GM12878 (cell line): ENCODE data around the gene MYH10. TPM values are rescaled to one million over a fixed set of nuclear protein-coding genes. Genes with fewer than 3 reads are reported as not detected.

Source experiments
- ATAC-seq: fragments of 200-7000 bp; cut with Tn5 transposase; 3 replicates; pipeline ENCODE4 v1.9.1; 2020; ENCODE audit warnings: mild to moderate bottlenecking, moderate library complexity
- BruUV-seq: library from RNA; stranded (reverse); fragments of 400-500 nt; replicated peaks from 2 replicates; lab custom pipeline; 2021; lab: Mats Ljungman, UMichigan
- CTCF ChIA-PET: fragments of 300-600 bp; sonication (Branson Sonifier 250); formaldehyde crosslinking; extraction: SDS; loops from one replicate; lab custom pipeline; 2021; ENCODE audit warnings: inconsistent platforms; lab: Yijun Ruan, JAX
- POLR2A ChIA-PET: fragments of 350-600 bp; formaldehyde crosslinking; extraction: SDS; loops from one replicate; lab custom pipeline; 2021; ENCODE audit warnings: inconsistent platforms; lab: Charles Lee
- RAD21 ChIA-PET: fragments of 300-600 bp; sonication (Branson Sonifier 250); formaldehyde crosslinking; loops from one replicate; lab custom pipeline; 2023; ENCODE audit warnings: antibody characterized with exemption; ENCODE audit not compliant: unreplicated experiment; lab: Charles Lee
- SMC1A ChIA-PET: fragments of 300-600 bp; sonication (Branson Sonifier 250); formaldehyde crosslinking; loops from one replicate; lab custom pipeline; 2023; ENCODE audit not compliant: unreplicated experiment, uncharacterized antibody; lab: Charles Lee
- DNase-seq: peaks from one replicate; pipeline ENCODE4 v3.0.0-alpha.2; 2011; ENCODE audit warnings: low read depth, low spot score
- FAIRE-seq: peaks from 3 replicates; lab custom pipeline; 2011; peaks lifted over from hg19 to GRCh38; lab: Jason Lieb, UNC
- H2AFZ ChIP-seq: 2 replicates; pipeline ENCODE4 v1.6.0; 2011; ENCODE audit warnings: low read depth, low read length, control low read depth; ENCODE audit not compliant: control insufficient read depth
- H3K27ac ChIP-seq: 2 replicates; pipeline ENCODE4 v1.5.1; 2011; ENCODE audit warnings: control low read depth; ENCODE audit not compliant: control insufficient read depth, insufficient read depth
- H3K27me3 ChIP-seq, 2 experiments: replicated peaks in 1 of 2; 2 replicates each; pipeline versions ENCODE4 v1.6.0 to v1.6.1; 2011; ENCODE audit warnings: low read length in 1 of 2; ENCODE audit not compliant: control insufficient read depth in 2 of 2, insufficient read depth in 2 of 2
- H3K36me3 ChIP-seq, 2 experiments: 2 replicates each; pipeline ENCODE4 v1.5.1; 2011; ENCODE audit warnings: low read length in 1 of 2; ENCODE audit not compliant: control insufficient read depth in 2 of 2, insufficient read depth in 2 of 2
- H3K4me1 ChIP-seq: 2 replicates; pipeline ENCODE4 v1.6.1; 2011; ENCODE audit warnings: mild to moderate bottlenecking, low read length, moderate library complexity, mixed read lengths; ENCODE audit not compliant: control insufficient read depth, insufficient read depth
- H3K4me2 ChIP-seq: 2 replicates; pipeline ENCODE4 v1.6.0; 2011; ENCODE audit warnings: control low read depth; ENCODE audit not compliant: control insufficient read depth, insufficient read depth
- H3K4me3 ChIP-seq: fragments of 200-600 bp; sonication (generic); 2 replicates; pipeline ENCODE4 v1.5.1; 2016
- H3K79me2 ChIP-seq: 2 replicates; pipeline ENCODE4 v1.6.0; 2011; ENCODE audit warnings: low read length; ENCODE audit not compliant: control insufficient read depth, insufficient read depth
- H3K9ac ChIP-seq: 2 replicates; pipeline ENCODE4 v1.8.0; 2011; ENCODE audit warnings: low read length, control low read depth, mixed read lengths; ENCODE audit not compliant: control insufficient read depth, insufficient read depth
- H3K9me3 ChIP-seq: replicated peaks from 3 replicates; pipeline ENCODE4 v1.5.1; 2011; ENCODE audit warnings: mild to moderate bottlenecking, low read length; ENCODE audit not compliant: control insufficient read depth, insufficient read depth
- H4K20me1 ChIP-seq: 2 replicates; pipeline ENCODE4 v1.6.0; 2011; ENCODE audit not compliant: control insufficient read depth, insufficient read depth
- HCFC1 ChIP-seq: fragments of 150-350 bp; IDR thresholded peaks from 2 replicates; pipeline ENCODE4 v1.6.1; 2014; ENCODE audit warnings: low read length
- IKZF2 ChIP-seq, 2 experiments: fragments of 450-650 bp; IDR thresholded peaks; 2 replicates each; pipeline ENCODE4 v1.6.1; 2017; ENCODE audit warnings: mild to moderate bottlenecking in 2 of 2, moderate library complexity in 2 of 2
- KDM1A ChIP-seq: fragments of 200-600 bp; sonication (generic); IDR thresholded peaks from 2 replicates; pipeline ENCODE4 v1.6.1; 2016; ENCODE audit warnings: borderline replicate concordance
- KLF5 ChIP-seq: fragments of 450-650 bp; IDR thresholded peaks from 2 replicates; pipeline ENCODE4 v1.6.1; 2014; ENCODE audit warnings: mild to moderate bottlenecking; ENCODE audit not compliant: partially characterized antibody
- NFYA ChIP-seq: IDR thresholded peaks from 2 replicates; pipeline ENCODE4 v1.6.1; 2011; ENCODE audit warnings: low read depth, mild to moderate bottlenecking, low read length, improper control_type of control experiment, borderline replicate concordance
- NR2C2 ChIP-seq: IDR thresholded peaks from 2 replicates; pipeline ENCODE4 v1.6.1; 2011; ENCODE audit warnings: borderline replicate concordance, low read depth; ENCODE audit not compliant: control insufficient read depth, insufficient read length
- SP1 ChIP-seq: IDR thresholded peaks from one replicate; pipeline ENCODE4 v1.6.1; 2011; ENCODE audit warnings: low read depth, low read length
- SREBF1 ChIP-seq: IDR thresholded peaks from 2 replicates; pipeline ENCODE4 v1.6.1; 2012; ENCODE audit warnings: mild to moderate bottlenecking, low read length
- STAT1 ChIP-seq: fragments of 450-650 bp; conservative IDR thresholded peaks from 2 replicates; pipeline ENCODE4 v1.6.1; 2014; ENCODE audit warnings: antibody characterized with exemption, mild to moderate bottlenecking
- SUZ12 ChIP-seq: fragments of 200-600 bp; sonication (generic); IDR thresholded peaks from one replicate; pipeline ENCODE4 v1.6.1; 2018; ENCODE audit warnings: antibody characterized with exemption, mild to moderate bottlenecking; ENCODE audit not compliant: unreplicated experiment
- ZNF217 ChIP-seq: fragments of 450-650 bp; IDR thresholded peaks from 2 replicates; pipeline ENCODE4 v1.6.1; 2017; ENCODE audit warnings: antibody characterized with exemption, mild to moderate bottlenecking
- WGBS: methylation state at CpG from one replicate; pipeline ENCODE4 v1.1.6; 2016; ENCODE audit warnings: low lambda C conversion rate; ENCODE audit not compliant: insufficient replicate concordance, insufficient coverage; ENCODE audit errors: missing lambda C conversion rate; 5-methylcytosine and 5-hydroxymethylcytosine counted together
- in situ Hi-C: fragments of 300-500 bp; cut with MboI; formaldehyde crosslinking; loops from 9 replicates; pipeline ENCODE4 v1.14.3; 2018; ENCODE audit warnings: mixed read lengths
- intact Hi-C: fragments of 100-400 bp; cut with micrococcal nuclease; formaldehyde crosslinking; loops from one replicate; pipeline ENCODE4 v1.14.2; 2022; ENCODE audit not compliant: unreplicated experiment
- polyA plus RNA-seq, 11 experiments: library from polyadenylated mRNA; depleted of rRNA in 4 of 11; unstranded in 6 of 11; stranded (reverse) in 5 of 11; fragments of >200 nt; fragmentation: Nextera tagmentation in 4 of 11; fragmentation: Illumina TruSeq in 1 of 11; extraction: Ambion mirVana in 4 of 11; extraction: Trizol in 1 of 11; gene quantifications; 1 replicate in 1 of 11; 2 replicates in 10 of 11; pipeline versions ENCODE4 v1.2.1 to v1.2.3, GENCODE V29; 2011 to 2016; ENCODE audit warnings: inconsistent platforms in 2 of 11, missing spikeins in 2 of 11, low read depth in 1 of 11
- total RNA-seq, 4 experiments: library from RNA; depleted of rRNA in 3 of 4; stranded (reverse); fragments of >200 nt in 3 of 4; fragmentation: Illumina TruSeq in 1 of 4; extraction: Trizol in 1 of 4; gene quantifications; 2 replicates each; pipeline versions ENCODE4 v1.2.1 to v1.2.3, GENCODE V29; 2013 to 2021
- TF ChIP-seq, protein P1 (sequence below): fragments of 450-650 bp; IDR thresholded peaks from 2 replicates; pipeline ENCODE4 v1.6.1; 2017; ENCODE audit warnings: low read depth, mild to moderate bottlenecking, moderate library complexity
- TF ChIP-seq, protein P2 (sequence below): fragments of 450-650 bp; IDR thresholded peaks from 2 replicates; pipeline ENCODE4 v1.6.1; 2016; ENCODE audit warnings: mild to moderate bottlenecking

The MYH10 gene
- total and polyA plus RNA-seq, 10 of the 15 experiments (the other 5 are each of a cell fraction or from before 2014, with no cell fraction given), result 0.33 to 7.1 (median 1.0) TPM

DNA sequence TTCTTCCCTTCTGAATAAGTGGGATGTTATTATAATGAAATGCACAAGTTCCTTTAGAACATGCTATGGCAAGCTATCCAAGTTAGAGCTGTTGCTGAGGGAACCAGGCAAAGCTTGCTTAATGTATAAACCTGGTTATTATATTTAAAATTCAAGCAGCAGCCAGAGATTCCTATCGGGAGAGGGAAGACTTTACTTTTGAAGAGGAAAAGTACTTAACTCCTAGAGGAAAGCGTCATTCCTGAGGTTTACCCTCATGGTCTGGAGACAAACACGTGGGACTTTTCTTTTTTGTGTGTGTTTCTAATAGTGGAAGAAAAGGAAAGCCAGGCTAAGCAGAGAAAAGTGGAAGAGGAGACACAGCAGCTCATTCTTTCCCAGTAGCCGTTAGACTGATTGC, 39.9 kb upstream of the MYH10 start:
- 54% methylated on average over 4 of the region's 4 CpGs for WGBS
- in situ Hi-C loops, result no loop called here

More for the DNA sequence above, 39.9 kb upstream of the MYH10 start:
- no peaks in the 10 kb centered on the region for H3K4me1 ChIP-seq
- H3K27ac ChIP-seq, result no peak overlapping the region
- H3K4me3 ChIP-seq, result no peak overlapping the region
- ATAC-seq (no peak), FAIRE-seq (no peak), DNase-seq (no peak)
- ChIA-PET POLR2A (interaction anchor here (0.7 kb wide), 1 partner anchor 314 kb away, joined by 6 read pairs; no protein-coding TSS in a partner anchor), RAD21 (no interaction called here), CTCF (no interaction called here), SMC1A (interaction anchor here (0.9 kb wide), 1 partner anchor 9 kb away, joined by 3 read pairs; no protein-coding TSS in a partner anchor)
- H2AFZ ChIP-seq, result no peak overlapping the region
- H3K9me3 ChIP-seq, result no peaks in the 10 kb centered on the region
- H3K4me2 ChIP-seq, result no peak overlapping the region
- no peak for TF ChIP-seq KDM1A
- TF ChIP-seq IKZF2 (IDR thresholded peaks at IDR 0.05), result no peak
- no peak for TF ChIP-seq ZNF217
- TF ChIP-seq STAT1, result no peak
- TF ChIP-seq, protein P1, sequence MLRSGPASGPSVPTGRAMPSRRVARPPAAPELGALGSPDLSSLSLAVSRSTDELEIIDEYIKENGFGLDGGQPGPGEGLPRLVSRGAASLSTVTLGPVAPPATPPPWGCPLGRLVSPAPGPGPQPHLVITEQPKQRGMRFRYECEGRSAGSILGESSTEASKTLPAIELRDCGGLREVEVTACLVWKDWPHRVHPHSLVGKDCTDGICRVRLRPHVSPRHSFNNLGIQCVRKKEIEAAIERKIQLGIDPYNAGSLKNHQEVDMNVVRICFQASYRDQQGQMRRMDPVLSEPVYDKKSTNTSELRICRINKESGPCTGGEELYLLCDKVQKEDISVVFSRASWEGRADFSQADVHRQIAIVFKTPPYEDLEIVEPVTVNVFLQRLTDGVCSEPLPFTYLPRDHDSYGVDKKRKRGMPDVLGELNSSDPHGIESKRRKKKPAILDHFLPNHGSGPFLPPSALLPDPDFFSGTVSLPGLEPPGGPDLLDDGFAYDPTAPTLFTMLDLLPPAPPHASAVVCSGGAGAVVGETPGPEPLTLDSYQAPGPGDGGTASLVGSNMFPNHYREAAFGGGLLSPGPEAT, result no peak
- TF ChIP-seq SUZ12, result no peak
- no peak for TF ChIP-seq NFYA
- no peak for TF ChIP-seq HCFC1
- TF ChIP-seq KLF5, result no peak
- no peak for TF ChIP-seq SREBF1
- TF ChIP-seq, protein P2, sequence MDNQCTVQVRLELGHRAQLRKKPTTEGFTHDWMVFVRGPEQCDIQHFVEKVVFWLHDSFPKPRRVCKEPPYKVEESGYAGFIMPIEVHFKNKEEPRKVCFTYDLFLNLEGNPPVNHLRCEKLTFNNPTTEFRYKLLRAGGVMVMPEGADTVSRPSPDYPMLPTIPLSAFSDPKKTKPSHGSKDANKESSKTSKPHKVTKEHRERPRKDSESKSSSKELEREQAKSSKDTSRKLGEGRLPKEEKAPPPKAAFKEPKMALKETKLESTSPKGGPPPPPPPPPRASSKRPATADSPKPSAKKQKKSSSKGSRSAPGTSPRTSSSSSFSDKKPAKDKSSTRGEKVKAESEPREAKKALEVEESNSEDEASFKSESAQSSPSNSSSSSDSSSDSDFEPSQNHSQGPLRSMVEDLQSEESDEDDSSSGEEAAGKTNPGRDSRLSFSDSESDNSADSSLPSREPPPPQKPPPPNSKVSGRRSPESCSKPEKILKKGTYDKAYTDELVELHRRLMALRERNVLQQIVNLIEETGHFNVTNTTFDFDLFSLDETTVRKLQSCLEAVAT, result no peak
- TF ChIP-seq NR2C2, result no peak
- TF ChIP-seq SP1, result no peak
- no peaks in the 10 kb centered on the region; a peak in 1 of 4 replicates for H3K27me3 ChIP-seq
- BruUV-seq, result no TSS peak
- H4K20me1 ChIP-seq, result no peaks in the 10 kb centered on the region
- intact Hi-C loops, result no loop called here
- H3K9ac ChIP-seq, result no peak overlapping the region
- H3K79me2 ChIP-seq, result no peaks in the 10 kb centered on the region
- no peaks in the 10 kb centered on the region for H3K36me3 ChIP-seq
